NCI-H446 treated with DMSO at 0.1 percent for 48 hours (cell line): ENCODE measurements around the gene PPM1E.
"Not testable (repeated sequence)": the region's sequence is repeated elsewhere in the genome, so short reads cannot be mapped to it uniquely, and the experiment has no call there.

ENCODE experiments used
- DNase-seq: peaks from one replicate; lab custom pipeline; 2025; lab: John Stamatoyannopoulos, UW

Gene PPM1E

GRCh38 chr17:58779446-58779845, 23.8 kb downstream of the PPM1E start:
- DNase-seq: no peak

- peak; percentile 46 for DNase-seq
Measured at GRCh38 chr17:58783380-58783779, 27.7 kb downstream of the PPM1E start.

- no peak for DNase-seq
Measured at GRCh38 chr17:58785097-58785496, 29.4 kb downstream of the PPM1E start.

- DNase-seq: peak; percentile 21
Measured at GRCh38 chr17:58786586-58787295, 31.1 kb downstream of the PPM1E start.

GRCh38 chr17:58788199-58788598, 32.5 kb downstream of the PPM1E start:
- no peak for DNase-seq

GRCh38 chr17:58789160-58789559, 33.5 kb downstream of the PPM1E start:
- no peak for DNase-seq

GRCh38 chr17:58789831-58790230, 34.2 kb downstream of the PPM1E start:
- no peak for DNase-seq

- not testable (repeated sequence) for DNase-seq
Measured at GRCh38 chr17:58794508-58794907, 38.9 kb downstream of the PPM1E start.

- no peak for DNase-seq
Measured at GRCh38 chr17:58802188-58802587, 46.5 kb downstream of the PPM1E start.

- no peak for DNase-seq
Measured at GRCh38 chr17:58806046-58806445, 50.4 kb downstream of the PPM1E start.

GRCh38 chr17:58808609-58809563, 53.2 kb downstream of the PPM1E start:
- DNase-seq: no peak

GRCh38 chr17:58809564-58809936, 53.9 kb downstream of the PPM1E start:
- no peak for DNase-seq

GRCh38 chr17:58811290-58811689, 55.6 kb downstream of the PPM1E start:
- no peak for DNase-seq

GRCh38 chr17:58813712-58814111, 58.1 kb downstream of the PPM1E start:
- DNase-seq: no peak

- no peak for DNase-seq
Measured at GRCh38 chr17:58818654-58819053, 63.0 kb downstream of the PPM1E start.

- DNase-seq: peak; percentile 68
Measured at GRCh38 chr17:58822148-58823050, 66.7 kb downstream of the PPM1E start.

GRCh38 chr17:58823051-58823525, 67.4 kb downstream of the PPM1E start:
- no peak for DNase-seq

GRCh38 chr17:58829172-58829637, 73.6 kb downstream of the PPM1E start:
- DNase-seq: no peak

- no peak for DNase-seq
Measured at GRCh38 chr17:58831780-58832179, 76.1 kb downstream of the PPM1E start.

GRCh38 chr17:58832514-58832913, 76.9 kb downstream of the PPM1E start:
- no peak for DNase-seq

- DNase-seq: no peak
Measured at GRCh38 chr17:58837699-58838098, 82.0 kb downstream of the PPM1E start.
